ENCODE measurements around the gene TMEM255A.

The TMEM255A gene

DNA sequence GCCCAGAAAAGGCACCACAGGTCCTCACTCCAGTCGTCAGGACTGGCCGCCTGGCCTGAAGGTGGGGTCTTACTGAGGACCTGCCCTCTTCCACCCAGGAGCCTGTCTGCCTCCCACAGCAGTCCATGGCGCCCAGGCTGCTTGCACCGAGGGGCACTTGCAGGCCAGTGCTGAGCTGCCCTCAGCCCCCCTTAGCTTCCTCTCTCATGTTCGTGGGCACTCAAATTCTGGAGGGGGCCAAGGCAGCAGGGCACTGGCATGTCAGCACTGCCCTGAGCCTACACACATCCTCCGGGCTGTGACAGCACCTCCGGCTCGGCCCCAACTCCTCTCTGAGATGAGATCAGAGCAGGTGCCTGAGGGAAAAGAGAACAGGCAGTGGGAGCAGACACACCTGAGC lies 87.9 kb downstream of the TMEM255A start:
- H3F3A ChIP-seq (ENCODE audit: insufficient read depth): no peaks in the 10 kb centered on the region
- H3K27ac ChIP-seq (ENCODE audit: low read depth, low read length): no peak overlapping the region
- no peak overlapping the region for H3K4me2 ChIP-seq (ENCODE audit: low read depth, low read length, poor library complexity, severe bottlenecking)
- H3K36me3 ChIP-seq (ENCODE audit: low read length): no peaks in the 10 kb centered on the region
- no peaks in the 10 kb centered on the region for H4K20me1 ChIP-seq (ENCODE audit: low read depth, low read length)
- no peak for TF ChIP-seq CTCF (IDR thresholded peaks at IDR 0.05; ENCODE audit: insufficient read depth, low read length, poor library complexity, severe bottlenecking)
- TF ChIP-seq EZH2phosphoT487 (conservative IDR thresholded peaks at IDR 0.05; ENCODE audit: low read length): no peak
- no peak overlapping the region for H2AFZ ChIP-seq (ENCODE audit: low read depth, low read length, severe bottlenecking)
- H3K27me3 ChIP-seq (ENCODE audit: low read length): no peaks in the 10 kb centered on the region
- H3K9ac ChIP-seq (ENCODE audit: low read length): no peak overlapping the region
- no peak overlapping the region for H3K4me3 ChIP-seq (ENCODE audit: insufficient read depth, low read length, poor library complexity, severe bottlenecking)
- no peaks in the 10 kb centered on the region for H3K9me2 ChIP-seq (replicated peaks; ENCODE audit: insufficient read depth, low read length)
- H3K9me3 ChIP-seq (ENCODE audit: insufficient read depth, low read length): no peaks in the 10 kb centered on the region
- no peaks in the 10 kb centered on the region for H3K79me2 ChIP-seq (ENCODE audit: insufficient read depth, low read length)

- Histone ChIP-seq H2AFZ (ENCODE audit: low read depth, low read length, severe bottlenecking) (no peak overlapping the region), H3K9ac (ENCODE audit: low read length) (no peak overlapping the region), H3K4me3 (ENCODE audit: insufficient read depth, low read length, poor library complexity, severe bottlenecking) (no peak overlapping the region), H3K9me3 (ENCODE audit: insufficient read depth, low read length) (no peaks in the 10 kb centered on the region), H3K27me3 (ENCODE audit: low read length) (no peaks in the 10 kb centered on the region), H3K36me3 (ENCODE audit: low read length) (no peaks in the 10 kb centered on the region), H3K4me2 (ENCODE audit: low read depth, low read length, poor library complexity, severe bottlenecking) (no peak overlapping the region), H3K27ac (ENCODE audit: low read depth, low read length) (no peak overlapping the region), H3K9me2 (replicated peaks; ENCODE audit: insufficient read depth, low read length) (no peaks in the 10 kb centered on the region), H3F3A (ENCODE audit: insufficient read depth) (no peaks in the 10 kb centered on the region), H4K20me1 (ENCODE audit: low read depth, low read length) (no peaks in the 10 kb centered on the region), H3K79me2 (ENCODE audit: insufficient read depth, low read length) (no peaks in the 10 kb centered on the region)
- TF ChIP-seq EZH2phosphoT487 (conservative IDR thresholded peaks at IDR 0.05; ENCODE audit: low read length) (no peak), CTCF (IDR thresholded peaks at IDR 0.05; ENCODE audit: insufficient read depth, low read length, poor library complexity, severe bottlenecking) (peak; percentile 47)
Measured at GRCh38 chrX:120213438-120214265, 97.6 kb downstream of the TMEM255A start.

Data from SU-DHL-6 (cell line).